GF-D8 (cell line): ENCODE measurements around the gene SLAMF8.

Experiments used
- DNase-seq: peaks from one replicate; lab custom pipeline; 2025; lab: John Stamatoyannopoulos, UW

Gene SLAMF8

DNA sequence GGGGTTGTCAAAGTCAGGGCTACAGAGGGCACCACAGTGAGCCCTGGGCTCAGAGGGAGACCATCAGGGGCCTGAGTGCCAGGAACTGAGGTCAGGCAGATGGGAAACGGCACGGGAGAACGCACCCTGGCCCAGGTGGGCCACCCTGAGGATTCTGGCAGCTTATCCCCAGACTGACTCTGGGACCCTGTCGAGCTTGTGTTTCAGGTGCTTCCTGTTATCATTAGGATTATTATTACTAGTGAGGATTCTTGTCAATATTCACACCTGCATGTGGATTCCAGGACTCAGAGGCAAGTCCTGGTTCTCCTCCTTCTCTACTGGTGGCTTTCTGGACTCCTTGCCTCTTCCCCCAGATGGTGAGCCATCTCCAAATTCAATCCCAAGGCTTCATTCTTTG, 20.6 kb downstream of the SLAMF8 start:
- no peak for DNase-seq

DNA sequence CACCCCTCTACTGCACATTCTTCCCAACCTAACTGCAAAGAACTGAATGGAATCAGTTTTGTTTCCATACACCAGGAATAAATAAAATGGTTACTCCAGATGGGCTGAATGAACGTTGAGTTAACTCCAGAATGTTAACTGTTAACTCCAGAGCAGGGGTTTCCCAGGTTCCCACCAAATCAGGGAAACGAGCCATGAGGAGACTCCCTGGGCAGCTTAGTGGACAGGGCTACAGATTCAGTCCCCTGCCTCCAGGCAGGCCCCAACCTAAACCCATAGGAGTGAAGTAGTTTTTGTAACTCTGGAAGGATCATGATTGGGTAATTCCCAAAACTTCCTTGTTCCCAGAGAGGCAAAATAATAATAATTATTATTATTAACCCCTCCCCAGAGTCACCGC, 21.7 kb downstream of the SLAMF8 start:
- DNase-seq, result no peak

DNA sequence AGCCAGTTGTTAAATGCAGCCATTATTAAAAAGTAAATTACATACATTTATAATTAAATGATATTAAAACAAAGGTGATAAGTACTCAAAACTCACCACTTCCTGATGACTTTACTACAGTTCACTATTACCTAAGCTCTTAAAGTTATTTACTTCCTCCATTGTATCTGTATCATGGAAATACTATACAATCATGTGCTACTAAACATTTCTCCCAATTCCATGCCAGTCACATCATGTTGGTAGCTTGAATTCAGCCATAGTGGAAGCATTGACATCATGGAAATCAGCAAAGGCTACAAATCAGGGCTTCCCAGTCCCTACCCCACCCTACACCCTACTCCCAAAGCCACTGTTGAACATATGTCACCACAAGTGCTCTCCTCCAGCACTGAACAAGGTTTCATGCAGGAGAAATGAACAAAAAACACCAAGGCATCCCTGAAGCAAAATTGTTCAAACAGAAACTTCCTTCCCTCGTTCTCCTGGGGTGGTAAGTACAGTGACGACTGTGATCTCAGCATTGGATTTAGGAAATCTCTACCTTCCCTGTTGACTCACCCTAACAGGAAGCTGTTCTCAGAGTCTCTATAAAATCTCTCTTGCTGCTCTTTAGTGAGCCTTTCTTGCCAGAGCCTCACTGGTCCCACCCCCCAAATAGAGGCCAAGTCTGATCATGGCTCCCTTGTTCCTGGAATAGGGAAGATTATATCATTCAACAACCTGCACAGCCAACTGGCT, 23.1 kb downstream of the SLAMF8 start:
- no peak for DNase-seq

DNA sequence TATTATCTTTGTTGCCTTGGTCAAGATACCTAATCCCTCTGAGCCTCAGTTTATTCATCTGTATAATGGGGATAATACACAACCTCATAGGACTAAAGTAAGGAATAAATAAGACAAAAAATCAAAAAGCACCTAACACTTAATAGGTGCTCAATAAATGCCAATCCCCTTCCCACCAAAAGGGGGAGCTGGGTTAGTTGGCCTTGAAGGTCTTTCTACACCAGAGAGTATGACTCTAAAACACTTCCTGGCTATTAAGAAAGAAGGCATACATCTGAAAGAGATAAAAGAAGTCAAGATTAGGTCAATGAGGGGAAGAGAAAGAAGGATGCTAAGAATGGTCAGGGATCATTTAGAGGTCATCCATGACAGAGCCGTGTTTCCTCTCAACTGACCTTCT, 24.7 kb downstream of the SLAMF8 start:
- DNase-seq, result no peak

- no peak for DNase-seq
These were observed 26.9 kb downstream of the SLAMF8 start for GRCh38 chr1:159853417-159854115.

DNA sequence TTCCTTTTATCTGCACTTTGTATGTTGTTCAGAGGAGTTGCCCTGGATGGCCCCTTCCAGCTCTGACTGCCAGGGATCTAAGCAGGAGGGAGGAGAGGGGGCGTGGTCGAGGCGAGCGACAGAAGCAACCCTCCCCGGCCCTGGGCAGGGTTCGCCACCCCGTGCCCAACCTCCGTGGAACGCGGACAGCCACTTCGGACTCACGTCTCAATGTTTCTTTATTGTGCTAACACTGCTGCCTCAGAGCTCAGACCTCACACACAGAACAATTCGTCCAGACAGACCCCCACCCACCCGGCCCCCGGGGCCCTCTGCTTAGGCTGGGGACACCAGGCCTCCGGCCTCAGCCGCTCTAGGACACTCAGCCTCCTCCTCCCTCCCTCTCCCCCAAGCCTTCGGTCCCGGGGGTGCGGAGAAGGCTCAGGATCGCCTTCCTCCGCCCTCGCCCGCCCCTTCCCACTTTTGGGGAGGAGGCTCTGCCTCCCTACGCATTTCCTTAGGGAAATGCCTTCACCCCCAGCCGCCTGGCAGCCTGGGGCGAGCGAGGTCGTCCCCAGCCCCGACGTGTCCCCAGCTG, 27.5 kb downstream of the SLAMF8 start:
- no peak for DNase-seq

DNA sequence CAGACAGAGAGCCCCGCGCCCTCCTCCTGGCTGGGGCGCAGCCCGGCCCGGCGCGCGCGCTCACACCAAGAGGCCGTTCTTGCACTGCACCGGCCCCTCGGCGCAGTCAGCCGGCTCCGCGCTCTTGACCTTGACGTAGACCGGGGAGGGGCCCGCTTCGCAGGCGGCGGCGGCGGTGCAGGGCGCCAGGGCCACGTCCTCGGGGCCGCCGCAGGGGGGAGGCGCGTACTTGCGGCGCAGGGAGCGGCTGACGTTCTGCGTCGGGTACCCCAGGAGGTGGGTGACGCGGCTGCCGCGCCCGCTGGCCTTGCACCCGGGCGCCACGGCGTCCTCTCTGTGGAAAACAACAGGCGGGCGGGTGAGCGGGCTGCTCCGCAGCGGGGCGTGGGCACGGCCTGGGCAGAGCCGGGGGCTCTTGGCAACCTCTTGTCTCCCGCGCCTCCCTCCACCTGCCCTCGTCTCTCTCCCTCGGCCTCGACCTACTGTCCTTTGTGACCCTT, 28.1 kb downstream of the SLAMF8 start:
- no peak for DNase-seq

DNA sequence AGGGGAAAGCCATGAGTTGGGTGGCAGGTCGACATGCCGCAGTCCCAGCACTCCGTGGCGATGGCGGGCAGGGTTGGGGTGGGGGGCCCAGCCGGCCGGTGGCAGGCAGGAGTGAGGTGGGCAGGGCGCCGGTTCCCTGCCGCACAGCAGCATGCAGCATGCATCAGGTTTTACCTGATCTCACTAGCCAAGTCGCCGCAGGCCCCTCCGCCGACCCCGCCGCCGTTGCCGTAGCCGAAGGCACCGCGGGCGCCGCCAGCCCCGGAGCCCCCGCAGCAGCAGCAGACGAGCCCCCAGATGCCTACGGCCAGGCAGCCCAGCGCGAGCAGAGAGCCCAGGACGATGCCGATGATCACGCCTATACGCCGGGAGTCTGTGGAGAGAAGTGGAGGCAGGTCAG, 29.0 kb downstream of the SLAMF8 start:
- no peak for DNase-seq

- no peak for DNase-seq
These were observed 29.9 kb downstream of the SLAMF8 start for GRCh38 chr1:159856576-159856975.

DNA sequence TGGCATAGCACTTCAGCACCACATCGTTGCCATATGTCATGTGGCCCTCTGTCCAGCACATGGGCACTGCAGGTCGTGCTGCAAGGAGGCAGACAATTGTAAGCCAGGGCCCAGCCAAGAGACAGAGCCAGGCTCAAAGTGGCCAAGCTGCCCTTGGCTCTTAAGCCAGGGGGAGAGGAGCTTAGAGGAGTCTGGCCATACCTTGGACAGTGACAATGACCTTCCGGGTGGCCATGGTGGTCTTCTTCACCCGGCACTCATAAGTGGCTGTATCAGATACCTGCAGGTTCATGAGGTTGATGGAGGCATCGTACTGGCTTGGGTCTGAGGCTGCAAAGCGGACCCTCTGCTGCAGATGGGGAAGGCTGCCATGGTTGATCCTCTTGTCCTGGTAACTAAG, 31.2 kb downstream of the SLAMF8 start:
- DNase-seq, result no peak

DNA sequence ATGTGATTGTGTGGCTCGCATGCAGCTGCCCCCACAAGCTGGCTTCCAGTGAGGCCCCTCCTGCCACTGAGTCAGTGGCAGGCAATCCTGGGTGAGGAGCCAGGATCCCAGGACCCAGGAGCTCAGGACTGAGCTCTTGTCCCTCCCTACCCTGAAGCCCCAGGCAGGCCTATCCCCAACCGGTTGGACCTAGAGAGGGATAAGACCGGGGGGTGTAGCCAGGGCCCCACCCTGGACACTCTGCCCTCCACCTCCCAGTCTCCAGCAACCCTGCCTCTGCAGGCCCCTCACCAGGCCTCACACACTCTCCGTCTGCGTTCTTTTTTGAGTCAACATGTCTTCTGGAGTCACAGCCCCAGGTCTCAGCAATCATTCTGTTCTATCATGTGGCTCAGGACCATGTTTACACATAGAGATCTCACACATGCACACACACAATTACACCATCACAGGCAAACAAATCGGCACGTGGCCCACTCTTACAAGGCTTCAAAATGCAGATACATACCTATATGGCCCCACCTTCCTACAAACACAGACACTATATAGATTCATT, 33.2 kb downstream of the SLAMF8 start:
- no peak for DNase-seq

- no peak for DNase-seq
These were observed 33.8 kb downstream of the SLAMF8 start for GRCh38 chr1:159860456-159860855.

DNA sequence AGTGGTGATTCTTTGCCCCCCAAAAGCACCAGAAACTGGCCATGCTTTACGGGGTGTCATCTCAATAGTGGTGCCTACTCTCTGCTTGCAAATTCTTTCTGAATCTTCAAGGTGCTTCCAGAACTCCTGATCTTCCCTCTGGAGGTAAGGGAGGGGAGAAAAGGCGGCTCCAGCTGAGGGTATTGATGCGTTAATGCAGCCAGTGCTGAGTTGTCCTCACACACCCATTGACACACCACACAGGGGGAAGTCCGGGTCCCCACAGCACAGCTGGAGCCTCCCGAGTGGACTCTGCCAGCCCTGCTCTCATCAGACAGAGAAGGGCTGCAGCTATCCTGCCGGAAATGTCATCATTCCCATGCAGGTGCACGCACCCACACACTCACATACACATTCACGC, 34.5 kb downstream of the SLAMF8 start:
- no peak for DNase-seq

- no peak for DNase-seq
These were observed 35.4 kb downstream of the SLAMF8 start for GRCh38 chr1:159862031-159862430.

DNA sequence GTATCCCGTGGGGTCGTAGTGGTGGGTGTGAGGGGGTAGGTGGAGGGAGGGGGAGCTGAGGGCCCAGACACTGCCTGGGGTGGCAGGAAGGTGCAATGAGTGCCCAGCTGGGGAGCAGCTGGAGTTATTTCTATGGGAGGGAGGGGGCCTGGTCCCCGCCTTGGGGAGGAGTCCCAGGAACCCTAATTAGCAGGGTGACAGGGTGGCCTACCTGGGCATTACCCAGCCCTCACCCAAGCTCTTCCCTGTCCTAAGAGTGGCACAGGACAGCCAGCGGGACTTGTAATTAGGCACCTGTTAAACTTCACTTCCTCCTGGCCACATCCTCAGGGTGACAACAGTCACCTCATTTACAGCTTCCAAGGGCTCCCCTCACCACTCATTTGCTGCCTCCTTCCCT, 35.9 kb downstream of the SLAMF8 start, which contains the start of gene VSIG8:
VSIG8 (minus strand) TSS at position 101 of the 400 bp plus-strand sequence. CDS start 136 bp downstream, outside the sequence.
- no peak for DNase-seq

DNA sequence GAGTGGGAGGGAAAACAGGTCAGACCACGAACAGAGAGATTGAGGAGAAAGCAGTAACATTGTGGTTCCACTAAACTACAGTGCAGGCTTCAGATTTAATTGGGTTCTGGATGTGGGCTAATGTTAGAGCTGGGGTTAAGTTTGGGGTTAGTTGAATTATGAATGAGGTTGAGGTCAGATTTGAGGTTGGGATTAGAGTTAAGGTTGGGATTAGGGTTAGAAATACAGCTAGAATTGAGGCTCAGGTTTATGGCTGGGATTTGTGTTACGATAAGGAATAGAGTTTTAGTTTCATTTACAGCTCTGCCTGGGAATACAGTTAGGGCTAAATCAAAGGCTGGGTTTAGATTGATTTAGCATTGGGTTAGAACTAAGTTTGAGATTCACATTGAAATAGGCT, 37.6 kb downstream of the SLAMF8 start:
- no peak for DNase-seq

- no peak for DNase-seq
These were observed 39.4 kb downstream of the SLAMF8 start for GRCh38 chr1:159866066-159866465.

DNA sequence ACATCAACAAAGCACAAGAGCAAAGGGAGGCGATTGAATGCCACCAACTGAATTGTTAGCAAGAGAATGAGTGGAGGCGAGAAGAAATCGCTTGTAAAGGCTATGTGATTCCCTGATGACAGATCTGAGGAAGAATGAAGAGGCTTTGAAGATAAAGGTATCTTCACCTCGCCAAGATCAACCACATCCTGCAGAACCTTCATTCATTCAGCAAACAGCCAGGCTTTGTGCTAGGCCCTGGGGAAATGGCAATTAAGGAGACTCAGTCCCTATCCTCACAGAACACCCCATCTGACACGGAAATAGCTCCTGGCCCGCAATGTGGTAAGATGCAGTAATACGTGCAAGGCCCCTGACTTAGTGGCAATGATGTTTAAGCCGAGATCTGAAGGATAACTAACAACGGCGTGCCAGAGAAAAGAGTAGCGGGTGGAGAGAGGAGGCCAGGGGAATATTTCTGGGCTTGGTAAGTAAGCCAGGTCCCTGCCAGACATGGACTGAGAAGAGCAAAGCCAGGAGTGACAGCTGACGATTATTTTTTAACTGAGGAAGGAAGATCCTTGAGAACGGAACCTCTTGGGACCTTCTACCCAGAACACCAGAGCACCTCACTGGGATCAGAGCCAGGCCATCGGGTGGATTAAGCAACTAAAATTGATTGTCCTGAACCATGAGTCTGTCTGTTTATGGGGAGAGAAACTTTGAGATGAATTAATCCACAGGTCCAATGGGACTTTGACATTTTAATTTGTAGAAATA, 40.4 kb downstream of the SLAMF8 start:
- no peak for DNase-seq

DNA sequence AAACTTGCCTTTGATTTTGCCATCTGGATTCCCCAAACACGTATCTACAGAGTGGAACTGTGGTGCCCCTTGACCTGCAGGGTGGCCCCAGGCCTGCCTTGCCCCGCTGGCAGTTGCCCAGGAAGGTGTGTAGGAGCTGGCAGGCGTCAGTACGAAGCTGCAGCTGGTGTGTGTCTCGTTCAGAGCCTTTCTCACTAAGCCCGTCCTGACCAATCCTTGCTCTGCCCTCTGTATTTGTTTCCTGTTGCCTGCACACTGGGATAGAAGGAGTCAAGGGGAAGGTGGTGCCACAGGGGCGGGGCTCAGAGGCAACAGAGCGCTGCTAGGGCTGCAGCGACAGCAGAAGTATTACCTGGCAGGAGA, 41.0 kb downstream of the SLAMF8 start:
- DNase-seq, result no peak

GRCh38 chr1:159868766-159869165, 42.1 kb downstream of the SLAMF8 start:
- no peak for DNase-seq

GRCh38 chr1:159869173-159869572, 42.5 kb downstream of the SLAMF8 start:
- no peak for DNase-seq

DNA sequence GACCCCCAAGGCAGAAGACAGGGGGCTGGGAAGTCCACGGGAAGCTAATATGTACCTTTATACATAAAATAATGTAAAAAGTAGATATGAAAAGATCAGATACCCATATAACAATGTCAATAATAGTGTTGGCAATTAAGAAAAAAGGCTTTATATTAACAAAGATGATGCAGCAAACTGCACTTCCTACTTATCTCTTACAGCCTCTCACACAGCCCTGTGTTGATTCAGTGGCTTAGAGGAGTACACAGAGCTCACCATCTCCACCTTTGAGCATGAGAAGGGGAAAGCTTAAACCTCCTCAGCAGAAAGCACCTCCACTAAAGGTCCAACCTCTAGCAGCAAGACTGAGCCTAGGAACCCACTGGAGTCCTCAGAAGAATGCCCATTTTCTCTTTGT, 42.9 kb downstream of the SLAMF8 start:
- no peak for DNase-seq
